ENCODE results near the gene BDKRB2. TPM values are rescaled to one million over a fixed set of nuclear protein-coding genes. Genes with fewer than 3 reads are reported as not detected.
A peak's percentile ranks its signal among the peaks of the same experiment; 100 is the strongest.

Gene BDKRB2
- total RNA-seq, 1 experiment from 2014 or later: 0.15 TPM

- H3K27me3 Mint-ChIP-seq (ENCODE audit: low read depth): peaks cover 1% of the 10 kb centered on the region; the same call in 1 of the 2 replicates
- H2BK15ac ChIP-seq (ENCODE audit: low read depth, low read length): no peak overlapping the region
- H3K27me3 ChIP-seq (ENCODE audit: insufficient read depth, low read length): no peaks in the 10 kb centered on the region
- no peaks in the 10 kb centered on the region for H3K23me2 ChIP-seq (ENCODE audit: insufficient read length, low read depth, low read length, poor library complexity, severe bottlenecking)
- no peak overlapping the region; the same call in 1 of the 2 replicates for H3K14ac ChIP-seq (ENCODE audit: insufficient read depth, low read length)
- no peak overlapping the region for H3T11ph ChIP-seq (ENCODE audit: low read length)
- H4K8ac ChIP-seq (replicated peaks; ENCODE audit: insufficient read length, low read depth, low read length): no peak overlapping the region
- peak overlapping the region in 2 of 3 experiments; percentile 22 to 38; a peak in 3 of 7 replicates for H3K27ac Mint-ChIP-seq
- no peak overlapping the region for H2BK12ac ChIP-seq (ENCODE audit: insufficient read length, low read depth, low read length)
- H4K91ac ChIP-seq (ENCODE audit: insufficient read length, low read depth, low read length): no peak overlapping the region
- H2BK5ac ChIP-seq (ENCODE audit: insufficient read length, low read length): no peak overlapping the region
- H2BK20ac ChIP-seq (ENCODE audit: low read depth, low read length, poor library complexity, severe bottlenecking): no peak overlapping the region
- peak overlapping the region in 1 of 2 experiments; percentile 52; a peak in 1 of 5 replicates for H3K4me3 Mint-ChIP-seq
- H3K27ac ChIP-seq (ENCODE audit: insufficient read length, low read depth, low read length): no peak overlapping the region
- no peaks in the 10 kb centered on the region for H3K9me3 ChIP-seq (ENCODE audit: control insufficient read depth, low read depth, low read length)
- TF ChIP-seq, protein P1, sequence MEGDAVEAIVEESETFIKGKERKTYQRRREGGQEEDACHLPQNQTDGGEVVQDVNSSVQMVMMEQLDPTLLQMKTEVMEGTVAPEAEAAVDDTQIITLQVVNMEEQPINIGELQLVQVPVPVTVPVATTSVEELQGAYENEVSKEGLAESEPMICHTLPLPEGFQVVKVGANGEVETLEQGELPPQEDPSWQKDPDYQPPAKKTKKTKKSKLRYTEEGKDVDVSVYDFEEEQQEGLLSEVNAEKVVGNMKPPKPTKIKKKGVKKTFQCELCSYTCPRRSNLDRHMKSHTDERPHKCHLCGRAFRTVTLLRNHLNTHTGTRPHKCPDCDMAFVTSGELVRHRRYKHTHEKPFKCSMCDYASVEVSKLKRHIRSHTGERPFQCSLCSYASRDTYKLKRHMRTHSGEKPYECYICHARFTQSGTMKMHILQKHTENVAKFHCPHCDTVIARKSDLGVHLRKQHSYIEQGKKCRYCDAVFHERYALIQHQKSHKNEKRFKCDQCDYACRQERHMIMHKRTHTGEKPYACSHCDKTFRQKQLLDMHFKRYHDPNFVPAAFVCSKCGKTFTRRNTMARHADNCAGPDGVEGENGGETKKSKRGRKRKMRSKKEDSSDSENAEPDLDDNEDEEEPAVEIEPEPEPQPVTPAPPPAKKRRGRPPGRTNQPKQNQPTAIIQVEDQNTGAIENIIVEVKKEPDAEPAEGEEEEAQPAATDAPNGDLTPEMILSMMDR (conservative IDR thresholded peaks at IDR 0.05): no peak
- H3K9me3 Mint-ChIP-seq: no peaks in the 10 kb centered on the region
- no peak overlapping the region for H3K9ac ChIP-seq (ENCODE audit: extremely low read depth, insufficient read length, low read length)
- H3K56ac ChIP-seq (ENCODE audit: insufficient read length, low read depth, low read length): no peak overlapping the region
- no peak overlapping the region for H4K5ac ChIP-seq (ENCODE audit: insufficient read length, low read depth, low read length)
- H3K4ac ChIP-seq (ENCODE audit: low read depth, low read length): no peak overlapping the region
- no peak overlapping the region for H2AFZ ChIP-seq (ENCODE audit: low read length)
- H3K36me3 Mint-ChIP-seq (ENCODE audit: insufficient read depth in 1 of 3, low read depth in 3 of 3): no peaks in the 10 kb centered on the region
- H3K18ac ChIP-seq (ENCODE audit: insufficient read length, low read depth, low read length): peak overlapping the region; percentile 47
- peaks cover 6% of the 10 kb centered on the region for H3K4me1 ChIP-seq (ENCODE audit: insufficient read depth, low read length)
- no peak overlapping the region for H2BK120ac ChIP-seq (ENCODE audit: low read depth, low read length, poor library complexity, severe bottlenecking)
- no peaks in the 10 kb centered on the region for H4K20me1 ChIP-seq (ENCODE audit: control insufficient read depth, insufficient read depth, insufficient read length)
- H3K79me1 ChIP-seq (ENCODE audit: insufficient read depth, low read depth, low read length, poor library complexity, severe bottlenecking): no peaks in the 10 kb centered on the region
- DNase-seq: no peak
- no peak overlapping the region for H2AK5ac ChIP-seq (ENCODE audit: insufficient read length, low read length)
- no CpG with 5 or more reads among the region's 4 CpGs for WGBS (ENCODE audit: extremely low coverage, insufficient read length, low lambda C conversion rate)
- H3K79me2 ChIP-seq (ENCODE audit: insufficient read depth, low read length): no peaks in the 10 kb centered on the region
- H3K4me1 Mint-ChIP-seq: peaks cover 14 to 19% of the 10 kb centered on the region in 2 experiments
- H3K23ac ChIP-seq (ENCODE audit: insufficient read length, low read depth, low read length): no peak overlapping the region
- H3K4me2 ChIP-seq (ENCODE audit: insufficient read depth, insufficient read length, low read length): no peak overlapping the region
Observed at GRCh38 chr14:96235426-96235825, 30.8 kb downstream of the BDKRB2 start.
